GM12865 (cell line): Measurements from ENCODE around the gene RASAL1.

Experiments used
- DNase-seq: peaks from one replicate; pipeline ENCODE4 v3.0.0; 2010; ENCODE audit warnings: low read depth
- H3K4me3 ChIP-seq: 2 replicates; pipeline ENCODE4 v1.5.1; 2011; ENCODE audit warnings: mild to moderate bottlenecking, low read depth, low read length, control low read depth
- TF ChIP-seq, protein P1 (sequence below): IDR thresholded peaks from 2 replicates; pipeline ENCODE4 v1.5.1; 2011; ENCODE audit warnings: low read length, control low read depth, low read depth, inconsistent platforms; ENCODE audit not compliant: insufficient read depth; ENCODE audit errors: missing control alignments

RASAL1 gene, protein sequence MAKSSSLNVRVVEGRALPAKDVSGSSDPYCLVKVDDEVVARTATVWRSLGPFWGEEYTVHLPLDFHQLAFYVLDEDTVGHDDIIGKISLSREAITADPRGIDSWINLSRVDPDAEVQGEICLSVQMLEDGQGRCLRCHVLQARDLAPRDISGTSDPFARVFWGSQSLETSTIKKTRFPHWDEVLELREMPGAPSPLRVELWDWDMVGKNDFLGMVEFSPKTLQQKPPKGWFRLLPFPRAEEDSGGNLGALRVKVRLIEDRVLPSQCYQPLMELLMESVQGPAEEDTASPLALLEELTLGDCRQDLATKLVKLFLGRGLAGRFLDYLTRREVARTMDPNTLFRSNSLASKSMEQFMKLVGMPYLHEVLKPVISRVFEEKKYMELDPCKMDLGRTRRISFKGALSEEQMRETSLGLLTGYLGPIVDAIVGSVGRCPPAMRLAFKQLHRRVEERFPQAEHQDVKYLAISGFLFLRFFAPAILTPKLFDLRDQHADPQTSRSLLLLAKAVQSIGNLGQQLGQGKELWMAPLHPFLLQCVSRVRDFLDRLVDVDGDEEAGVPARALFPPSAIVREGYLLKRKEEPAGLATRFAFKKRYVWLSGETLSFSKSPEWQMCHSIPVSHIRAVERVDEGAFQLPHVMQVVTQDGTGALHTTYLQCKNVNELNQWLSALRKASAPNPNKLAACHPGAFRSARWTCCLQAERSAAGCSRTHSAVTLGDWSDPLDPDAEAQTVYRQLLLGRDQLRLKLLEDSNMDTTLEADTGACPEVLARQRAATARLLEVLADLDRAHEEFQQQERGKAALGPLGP

DNA sequence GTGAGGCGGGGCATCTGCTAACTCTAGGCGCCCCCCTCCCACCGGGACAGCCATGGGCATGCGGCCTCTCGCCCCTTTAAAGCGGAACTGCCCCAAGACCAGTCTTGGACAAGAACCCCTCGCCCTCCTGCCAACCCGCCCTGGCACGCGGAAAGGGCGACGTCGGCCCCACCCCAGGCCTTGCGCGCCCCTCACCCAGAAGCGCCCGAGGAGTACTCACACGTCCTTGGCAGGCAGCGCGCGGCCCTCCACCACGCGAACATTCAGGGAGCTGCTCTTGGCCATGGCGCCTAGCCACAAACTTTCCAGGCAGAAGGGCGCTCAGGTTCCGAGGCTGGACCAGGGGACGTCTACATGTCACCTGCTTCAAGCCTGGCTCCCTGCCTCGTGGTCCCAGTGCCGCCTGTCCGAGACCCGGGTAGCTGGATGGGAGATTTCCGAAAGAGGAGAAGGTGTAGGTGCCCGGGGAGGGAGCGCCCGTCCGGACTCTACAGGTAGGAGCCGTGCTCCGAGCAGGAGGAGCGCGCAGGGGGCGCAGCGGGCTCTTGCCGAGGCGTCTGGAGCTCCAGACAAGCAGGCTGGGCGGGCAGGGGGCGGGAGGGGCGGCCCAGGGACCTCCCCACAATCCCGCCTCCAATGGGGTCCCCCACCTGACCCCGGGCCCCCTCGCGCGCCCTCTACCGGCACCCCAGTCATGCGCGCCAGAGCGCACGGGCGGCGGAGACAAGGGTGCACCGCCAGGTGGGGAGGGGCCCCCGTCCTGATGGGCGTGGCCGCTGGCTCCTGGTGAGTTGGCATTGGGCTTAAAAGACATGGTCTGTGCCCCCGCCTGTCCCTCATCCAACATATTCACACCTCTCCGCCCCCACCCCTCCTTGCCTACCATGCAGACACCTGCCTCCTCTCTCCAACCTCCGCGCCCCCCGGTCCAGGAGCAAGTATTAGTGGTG lies at the start of gene RASAL1:
Gene RASAL1 (minus strand): TSS at position 584 of the 950 bp plus-strand sequence. CDS start 299 bp downstream, at position 285.
- no peak within 1 kb of the TSS for H3K4me3 ChIP-seq
- DNase-seq: peak; percentile 43
- TF ChIP-seq, protein P1, sequence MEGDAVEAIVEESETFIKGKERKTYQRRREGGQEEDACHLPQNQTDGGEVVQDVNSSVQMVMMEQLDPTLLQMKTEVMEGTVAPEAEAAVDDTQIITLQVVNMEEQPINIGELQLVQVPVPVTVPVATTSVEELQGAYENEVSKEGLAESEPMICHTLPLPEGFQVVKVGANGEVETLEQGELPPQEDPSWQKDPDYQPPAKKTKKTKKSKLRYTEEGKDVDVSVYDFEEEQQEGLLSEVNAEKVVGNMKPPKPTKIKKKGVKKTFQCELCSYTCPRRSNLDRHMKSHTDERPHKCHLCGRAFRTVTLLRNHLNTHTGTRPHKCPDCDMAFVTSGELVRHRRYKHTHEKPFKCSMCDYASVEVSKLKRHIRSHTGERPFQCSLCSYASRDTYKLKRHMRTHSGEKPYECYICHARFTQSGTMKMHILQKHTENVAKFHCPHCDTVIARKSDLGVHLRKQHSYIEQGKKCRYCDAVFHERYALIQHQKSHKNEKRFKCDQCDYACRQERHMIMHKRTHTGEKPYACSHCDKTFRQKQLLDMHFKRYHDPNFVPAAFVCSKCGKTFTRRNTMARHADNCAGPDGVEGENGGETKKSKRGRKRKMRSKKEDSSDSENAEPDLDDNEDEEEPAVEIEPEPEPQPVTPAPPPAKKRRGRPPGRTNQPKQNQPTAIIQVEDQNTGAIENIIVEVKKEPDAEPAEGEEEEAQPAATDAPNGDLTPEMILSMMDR: peak; percentile 48

DNA sequence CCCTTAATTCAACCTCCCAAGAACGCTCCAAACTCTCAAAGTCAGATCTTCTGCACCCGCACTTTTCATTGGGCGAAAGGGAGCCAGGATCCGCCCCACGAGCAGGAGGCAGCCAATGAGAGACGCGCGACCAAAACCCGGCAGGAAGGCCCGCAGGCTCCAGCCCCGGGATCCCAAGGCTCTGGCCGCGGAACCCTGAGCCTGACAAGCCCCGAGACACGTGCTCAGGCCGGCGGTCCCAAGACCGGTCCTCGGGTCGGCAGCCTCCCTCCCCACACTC lies 49.3 kb upstream of the RASAL1 start:
- H3K4me3 ChIP-seq: peak overlapping the region; percentile 94
- TF ChIP-seq, protein P1: no peak
- peak; percentile 94 for DNase-seq

DNA sequence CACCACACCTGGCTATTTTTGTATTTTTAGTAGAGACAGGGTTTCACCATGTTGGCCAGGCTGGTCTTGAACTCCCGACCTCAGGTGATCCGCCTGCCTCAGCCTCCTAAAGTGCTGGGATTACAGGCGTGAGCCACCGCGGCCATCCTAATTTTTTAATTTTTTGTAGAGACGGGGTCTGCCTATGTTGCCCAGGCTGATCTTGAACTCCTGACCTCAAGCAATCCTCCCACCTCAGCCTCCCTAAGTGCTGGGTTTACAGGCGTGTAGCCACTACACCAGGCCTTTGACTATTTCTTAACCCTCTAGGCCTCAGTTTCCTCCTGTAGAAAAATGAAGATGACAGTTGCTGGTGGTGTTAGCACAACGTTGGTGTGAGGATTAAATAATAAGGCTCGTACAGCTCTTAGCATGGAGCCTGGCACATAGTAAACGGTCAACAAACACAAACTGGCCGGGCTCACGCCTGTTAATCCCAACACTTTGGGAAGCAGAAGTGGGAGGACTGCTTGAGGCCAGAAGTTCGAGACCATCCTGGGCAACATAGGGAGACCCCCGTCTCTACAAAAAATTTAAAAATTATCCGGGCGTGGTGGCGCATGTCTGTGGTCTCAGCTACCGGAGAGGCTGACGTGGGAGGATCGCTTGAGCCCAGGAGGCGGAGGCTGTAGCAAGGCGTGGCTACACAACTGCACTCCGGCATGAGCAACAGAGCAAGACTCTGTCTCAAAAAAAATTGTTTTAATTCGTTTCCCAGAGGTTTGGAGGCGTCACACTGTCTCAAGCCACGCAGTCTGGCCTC lies 48.7 kb upstream of the RASAL1 start:
- no peak for DNase-seq
- TF ChIP-seq, protein P1: no peak
- H3K4me3 ChIP-seq: peak overlapping the region; percentile 94

DNA sequence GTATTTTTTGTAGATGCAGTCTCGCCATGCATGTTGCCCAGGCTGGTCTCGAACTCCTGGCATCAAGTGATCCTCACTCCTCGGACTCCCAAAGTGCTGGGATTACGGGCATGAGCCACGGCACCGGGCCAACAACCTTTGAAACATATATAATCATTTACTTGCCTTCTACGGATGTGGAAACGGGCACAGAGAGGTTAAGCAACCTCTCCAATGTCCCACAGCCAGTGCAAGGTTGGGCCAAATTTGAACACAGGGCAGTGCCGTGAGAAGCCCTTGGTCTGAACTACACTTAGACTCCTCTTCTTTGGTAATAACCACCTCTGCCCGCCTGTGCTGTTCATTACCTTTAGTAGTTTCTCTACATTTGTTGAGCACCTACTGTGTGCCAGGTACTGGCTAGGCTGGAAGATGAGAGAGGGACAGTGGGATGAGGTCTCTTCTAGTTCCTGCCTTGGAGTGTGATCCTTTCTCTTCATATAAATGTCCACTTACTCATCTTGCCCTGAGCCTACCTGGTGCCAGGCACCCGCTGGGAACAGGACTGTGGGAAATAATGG lies 47.5 kb upstream of the RASAL1 start:
- DNase-seq: no peak
- TF ChIP-seq, protein P1: no peak
- no peak overlapping the region for H3K4me3 ChIP-seq

DNA sequence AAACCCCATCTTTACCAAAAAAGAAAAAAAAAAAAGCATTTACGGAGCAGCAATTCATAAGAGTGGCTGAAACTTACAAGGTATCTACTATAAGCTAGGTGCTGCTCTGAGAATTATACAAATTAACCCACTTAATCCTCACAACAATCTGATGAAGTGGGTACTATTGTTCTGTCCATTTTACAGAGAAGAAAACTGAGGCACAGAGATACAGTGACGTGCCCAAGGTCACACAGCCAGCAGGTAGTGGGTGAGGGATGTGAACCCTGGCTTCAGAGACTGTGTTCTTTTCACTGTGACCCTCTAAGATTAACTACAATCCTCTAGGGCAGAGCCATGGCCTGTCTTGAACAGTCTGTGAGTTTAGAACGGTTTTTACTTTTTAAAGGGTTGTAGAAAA lies 46.4 kb upstream of the RASAL1 start:
- TF ChIP-seq, protein P1: no peak
- no peak overlapping the region for H3K4me3 ChIP-seq
- DNase-seq: no peak

DNA sequence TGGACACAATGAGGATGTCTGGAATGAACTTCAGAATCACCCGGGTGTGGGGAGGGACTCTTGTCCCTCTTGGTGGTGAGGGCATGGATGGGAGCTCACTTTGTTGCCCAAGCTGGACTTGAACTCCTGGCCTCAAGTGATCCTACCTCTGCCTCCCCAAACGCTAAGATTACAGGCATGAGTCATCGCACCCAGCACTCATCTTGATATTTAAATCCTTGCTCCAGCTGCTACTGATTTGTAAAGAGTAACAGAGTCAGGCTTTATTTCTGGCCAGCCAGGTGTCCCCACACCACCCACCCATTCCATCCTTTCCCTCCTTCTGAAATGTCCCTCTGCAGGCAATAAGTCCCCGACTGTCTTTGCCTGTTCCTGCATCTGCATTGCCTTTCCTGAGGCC lies 44.8 kb upstream of the RASAL1 start:
- H3K4me3 ChIP-seq: no peak overlapping the region
- DNase-seq: no peak
- TF ChIP-seq, protein P1: no peak
